ENCODE measurements around the gene SIRT3.
"Not testable (repeated sequence)": the region's sequence is repeated elsewhere in the genome, so short reads cannot be mapped to it uniquely, and the experiment has no call there.

SIRT3 gene

GRCh38 chr11:271319-271715, 35.2 kb upstream of the SIRT3 start:
- no peak for DNase-seq (ENCODE audit: low read depth, low spot score)
- H3K27ac ChIP-seq: no peak overlapping the region

- no peak overlapping the region for H3K27ac ChIP-seq
- no peak for DNase-seq (ENCODE audit: low read depth, low spot score)
Measured at GRCh38 chr11:270451-271318, 34.5 kb upstream of the SIRT3 start.

DNA sequence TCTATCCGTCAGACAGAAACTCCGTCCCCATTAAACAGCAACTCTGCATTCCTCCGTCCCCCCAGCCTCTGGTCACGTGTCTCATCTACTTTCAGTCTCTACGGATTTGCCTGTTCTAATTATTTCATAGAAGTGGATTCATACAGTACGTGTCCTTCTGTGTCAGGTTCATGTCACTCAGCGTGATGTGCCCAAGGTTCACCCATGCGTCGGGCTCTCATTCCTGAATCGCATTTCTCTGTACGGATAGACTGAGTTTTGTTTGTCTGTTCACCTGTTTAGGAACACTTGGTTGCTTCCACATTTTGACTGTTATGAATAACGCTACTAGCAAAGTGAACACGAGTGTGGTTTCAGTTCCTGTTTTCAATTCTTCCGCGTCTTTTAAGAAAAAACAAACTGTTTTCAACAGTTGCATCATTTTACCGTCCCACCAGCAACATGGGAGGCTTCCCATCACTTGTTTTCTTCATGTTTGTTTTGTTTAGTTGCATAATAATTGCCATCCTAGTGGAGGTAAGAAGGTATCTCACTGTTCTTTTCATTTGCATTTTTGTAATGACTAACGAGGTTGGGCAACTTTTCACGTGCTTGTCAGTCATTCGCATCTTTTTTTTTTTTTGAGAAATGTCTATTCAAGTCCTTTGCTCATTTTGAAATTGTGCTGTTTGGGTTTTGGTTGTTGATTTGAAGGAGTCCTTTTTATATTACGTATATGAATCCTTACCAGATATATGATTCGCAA, 33.2 kb upstream of the SIRT3 start:
- no peak overlapping the region for H3K27ac ChIP-seq
- DNase-seq (ENCODE audit: low read depth, low spot score): no peak

DNA sequence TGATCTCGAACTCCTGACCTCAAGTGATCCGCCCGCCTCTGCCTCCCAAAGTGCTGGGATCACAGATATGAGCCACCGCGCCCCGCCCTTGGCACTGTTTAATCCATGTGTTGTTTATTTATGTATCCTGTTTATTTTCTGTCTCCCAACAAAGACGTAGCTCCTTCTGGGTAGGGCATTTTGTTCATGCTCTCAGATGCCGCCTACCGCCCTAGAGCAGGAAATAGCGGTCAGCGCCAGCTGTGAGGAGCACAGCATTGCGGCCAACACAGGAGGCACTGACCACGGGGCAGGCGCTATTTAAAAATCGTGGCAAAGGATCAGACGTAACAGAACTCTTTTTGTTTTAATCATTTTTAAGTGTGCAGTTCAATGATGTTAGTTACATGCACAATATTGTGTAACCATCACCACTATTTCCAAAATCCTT, 32.6 kb upstream of the SIRT3 start:
- DNase-seq (ENCODE audit: low read depth, low spot score); H3K27ac ChIP-seq: not testable (repeated sequence)

GRCh38 chr11:267491-267994, 31.4 kb upstream of the SIRT3 start:
- no peak for DNase-seq (ENCODE audit: low read depth, low spot score)
- H3K27ac ChIP-seq: no peak overlapping the region

DNA sequence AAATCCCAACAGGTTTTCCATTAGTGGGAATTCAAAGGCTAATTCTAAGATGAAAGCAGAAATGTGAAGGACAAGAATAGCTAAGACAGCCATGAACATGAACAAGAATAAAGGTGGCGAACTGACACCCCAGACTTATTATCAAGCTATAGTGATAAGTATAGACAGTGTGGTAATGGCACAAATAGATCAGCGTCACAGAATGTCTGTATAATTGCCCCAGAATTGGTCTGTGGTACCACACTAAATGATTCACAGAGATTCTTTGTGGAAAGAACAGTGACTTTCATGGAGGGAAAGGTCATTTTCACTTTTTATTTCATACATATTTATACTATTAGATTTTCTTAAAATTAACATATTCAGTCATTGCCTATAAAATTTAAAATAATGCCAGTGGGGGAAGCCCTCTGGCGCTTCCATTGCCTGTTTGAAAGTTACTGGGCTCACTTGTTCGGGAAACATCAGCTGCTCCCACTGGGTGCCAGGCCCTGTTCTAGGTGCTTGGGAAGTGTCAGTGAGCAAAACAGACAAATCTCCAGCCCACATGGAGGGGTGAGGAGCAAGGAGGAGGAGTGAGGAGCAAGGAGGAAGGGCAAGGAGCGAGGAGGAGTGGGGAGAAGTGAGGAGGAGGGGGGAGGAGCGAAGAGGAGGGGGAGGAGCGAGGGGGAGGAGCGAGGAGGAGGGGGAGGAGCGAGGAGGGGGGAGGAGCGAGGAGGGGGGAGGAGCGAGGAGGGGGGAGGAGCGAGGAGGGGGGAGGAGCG, 30.7 kb upstream of the SIRT3 start:
- no peak overlapping the region for H3K27ac ChIP-seq
- DNase-seq (ENCODE audit: low read depth, low spot score): no peak

DNA sequence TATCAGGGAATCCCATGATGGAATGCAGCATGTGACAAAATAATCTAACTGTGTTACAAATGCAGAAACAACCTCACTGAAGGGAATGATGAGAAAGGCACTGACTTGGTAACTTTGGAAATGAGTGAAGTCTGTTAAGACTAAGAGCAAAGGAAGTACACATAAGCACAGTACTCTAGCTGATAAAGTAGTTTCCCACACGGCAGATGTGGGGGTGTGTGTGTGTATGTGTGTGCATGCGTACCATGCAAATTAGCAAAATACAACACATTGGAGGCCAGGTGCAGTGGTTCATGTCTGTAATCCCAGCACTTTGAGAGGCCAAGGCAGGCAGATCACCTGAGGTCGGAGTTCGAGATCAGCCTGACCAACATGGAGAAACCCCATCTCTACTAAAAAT, 25.5 kb upstream of the SIRT3 start:
- DNase-seq (ENCODE audit: low read depth, low spot score): no peak
- H3K27ac ChIP-seq: no peak overlapping the region

DNA sequence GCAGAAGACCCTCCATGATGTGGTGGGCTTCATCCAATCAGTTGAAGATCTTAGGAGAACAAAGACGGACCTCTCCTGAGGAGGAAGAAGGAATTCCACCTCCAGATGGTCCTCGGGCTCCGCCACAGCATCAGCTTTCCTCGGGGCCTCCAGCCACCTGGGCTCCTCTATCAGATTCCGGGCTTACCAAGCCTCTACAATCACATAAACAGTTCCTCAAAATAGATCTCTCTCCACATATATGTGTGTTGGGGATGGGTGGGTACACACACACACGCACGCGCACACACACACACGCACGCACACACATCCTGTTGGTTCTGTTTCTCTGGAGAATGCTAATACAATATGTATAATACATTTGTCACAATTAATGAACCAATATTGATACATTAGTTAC, 23.3 kb upstream of the SIRT3 start:
- DNase-seq (ENCODE audit: low read depth, low spot score): no peak
- no peak overlapping the region for H3K27ac ChIP-seq

- DNase-seq (ENCODE audit: low read depth, low spot score): no peak
- no peak overlapping the region for H3K27ac ChIP-seq
Measured at GRCh38 chr11:257766-258493, 21.8 kb upstream of the SIRT3 start.

DNA sequence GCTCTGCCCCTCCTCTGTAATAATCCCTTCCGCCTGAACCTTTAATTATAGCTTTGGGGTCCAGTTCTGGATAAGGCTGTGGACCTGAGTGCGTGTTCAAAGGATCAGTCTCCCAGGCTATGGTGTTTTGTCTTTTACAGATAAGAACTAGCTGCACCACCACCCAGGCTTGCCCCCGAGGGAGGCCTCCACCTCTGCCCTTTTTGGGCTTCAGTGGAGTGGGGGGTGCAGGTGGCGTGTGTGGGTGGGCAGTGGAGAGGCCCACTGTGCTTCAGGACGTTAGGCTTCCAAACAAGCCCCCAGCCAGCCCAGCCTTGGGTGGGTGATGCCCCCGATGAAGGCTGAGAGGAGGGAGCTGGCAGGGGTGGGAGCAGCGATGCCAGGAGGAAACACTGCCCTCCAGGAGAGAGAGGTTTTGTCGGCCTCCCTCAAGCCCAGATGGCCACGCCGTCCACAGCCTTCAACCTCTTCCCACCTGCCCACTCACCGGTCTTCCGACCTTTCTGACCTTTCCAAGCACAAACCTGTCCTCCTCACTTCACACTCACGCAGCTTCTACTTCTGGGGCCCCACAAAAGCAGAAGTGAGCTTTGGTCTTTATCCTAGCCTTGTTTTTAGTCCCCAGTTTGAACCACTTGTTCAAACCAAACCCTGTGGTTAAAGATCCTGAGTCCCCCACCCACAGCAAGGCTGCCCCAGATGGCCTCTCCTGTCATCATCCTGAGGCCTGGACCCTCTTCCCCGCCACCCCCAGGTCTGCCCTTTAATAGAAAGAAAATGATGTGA, 21.0 kb upstream of the SIRT3 start:
- H3K27ac ChIP-seq: no peak overlapping the region
- no peak for DNase-seq (ENCODE audit: low read depth, low spot score)

DNA sequence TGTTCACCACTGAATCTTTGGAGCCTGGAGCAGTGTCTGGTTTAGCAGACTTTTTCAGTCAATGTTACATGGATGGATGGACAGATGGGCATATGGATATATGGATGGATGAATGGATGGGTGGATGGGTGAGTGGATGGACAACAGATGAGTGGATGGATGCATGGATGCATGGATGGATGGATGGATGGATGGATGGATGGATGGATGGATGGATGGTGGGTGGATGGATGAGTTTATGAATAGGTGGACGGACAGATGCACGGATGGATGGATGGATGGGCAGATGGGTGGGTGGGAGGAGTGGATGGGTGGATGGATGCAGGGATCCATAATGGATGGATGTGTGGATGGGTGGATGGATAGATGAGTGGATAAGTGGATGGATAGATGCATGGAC, 19.7 kb upstream of the SIRT3 start:
- no peak overlapping the region for H3K27ac ChIP-seq
- no peak for DNase-seq (ENCODE audit: low read depth, low spot score)

DNA sequence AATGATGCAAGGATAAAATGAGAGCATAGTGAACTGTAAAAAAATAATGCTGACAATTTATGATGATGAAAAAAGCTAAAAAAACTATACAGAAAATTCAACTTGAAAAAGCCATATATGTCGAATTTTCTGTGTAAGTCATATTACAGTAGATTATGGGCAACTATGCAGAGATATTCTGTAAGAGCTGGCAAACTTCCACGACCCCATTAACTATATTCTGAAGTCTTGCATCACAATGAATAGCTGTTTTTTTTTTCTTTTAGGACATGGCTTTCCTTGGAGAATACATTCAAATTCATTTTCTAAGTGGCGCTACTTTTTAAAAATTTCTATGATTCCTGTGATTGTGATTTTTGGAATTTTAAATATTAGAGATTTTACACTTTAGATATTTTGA, 19.0 kb upstream of the SIRT3 start:
- no peak overlapping the region for H3K27ac ChIP-seq
- DNase-seq (ENCODE audit: low read depth, low spot score): no peak

GRCh38 chr11:253886-254270, 17.7 kb upstream of the SIRT3 start:
- H3K27ac ChIP-seq: no peak overlapping the region
- no peak for DNase-seq (ENCODE audit: low read depth, low spot score)

GRCh38 chr11:253160-253885, 17.2 kb upstream of the SIRT3 start:
- no peak overlapping the region for H3K27ac ChIP-seq
- no peak for DNase-seq (ENCODE audit: low read depth, low spot score)

DNA sequence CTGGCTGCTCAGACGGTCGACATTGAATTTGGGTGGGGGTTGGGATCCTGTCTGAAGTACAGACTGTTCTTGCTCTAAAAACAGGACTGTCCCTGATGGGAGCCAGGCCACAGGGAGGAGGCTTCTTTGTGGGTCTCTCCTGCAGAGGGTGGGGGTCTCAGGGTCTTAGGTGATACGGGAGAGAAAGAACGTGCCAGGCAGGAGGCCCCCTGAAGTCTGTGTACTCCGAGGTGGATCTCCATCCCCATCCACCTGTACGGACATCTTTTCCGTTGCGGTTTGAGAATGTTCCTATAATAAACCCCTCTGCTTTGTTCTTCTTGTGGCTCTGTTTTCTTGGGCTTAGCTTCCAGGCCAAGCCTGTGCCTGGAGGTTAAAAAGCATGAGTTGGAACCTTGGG, 16.5 kb upstream of the SIRT3 start:
- no peak for DNase-seq (ENCODE audit: low read depth, low spot score)
- no peak overlapping the region for H3K27ac ChIP-seq

GRCh38 chr11:251550-251949, 15.4 kb upstream of the SIRT3 start:
- no peak for DNase-seq (ENCODE audit: low read depth, low spot score)
- H3K27ac ChIP-seq: no peak overlapping the region

DNA sequence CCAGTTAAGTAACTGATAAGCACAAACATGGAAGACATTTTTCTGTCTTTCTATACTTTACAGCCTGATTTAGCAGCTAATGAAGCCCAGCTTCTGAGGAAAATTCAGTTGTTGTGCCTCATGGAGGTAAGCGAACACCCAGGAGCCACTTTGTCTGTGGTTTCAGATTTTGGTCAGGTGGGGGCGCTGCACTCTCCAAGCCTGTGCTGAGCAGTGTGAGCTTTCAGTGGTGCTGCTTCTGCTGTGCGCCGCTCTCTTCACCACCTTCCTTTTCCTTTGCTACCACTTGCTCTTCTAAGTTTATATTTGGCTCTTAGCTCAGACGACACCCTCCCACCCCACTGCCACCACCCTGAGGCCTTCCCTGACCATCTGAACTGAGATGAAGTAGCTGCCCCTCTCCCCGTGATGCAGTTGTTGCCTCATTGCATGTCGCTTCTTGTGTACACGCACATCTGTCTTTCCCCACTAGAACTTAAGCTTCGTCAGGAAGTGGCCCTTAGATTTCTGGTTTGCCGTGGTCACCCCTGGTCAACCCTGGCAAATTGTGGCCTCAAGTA, 14.7 kb upstream of the SIRT3 start:
- H3K27ac ChIP-seq: no peak overlapping the region
- no peak for DNase-seq (ENCODE audit: low read depth, low spot score)

- DNase-seq (ENCODE audit: low read depth, low spot score): no peak
- no peak overlapping the region for H3K27ac ChIP-seq
Measured at GRCh38 chr11:250274-250673, 14.1 kb upstream of the SIRT3 start.
